Measurements from ENCODE around the gene CYSLTR2.

Gene CYSLTR2

GRCh38 chr13:48746821-48747220, 93.1 kb downstream of the CYSLTR2 start:
- no peak overlapping the region for H3K4me3 ChIP-seq (ENCODE audit: low read depth, low read length)
- no peak for TF ChIP-seq CTCF (IDR thresholded peaks at IDR 0.05; ENCODE audit: borderline replicate concordance, insufficient read depth, low read depth, low read length)

- no peak for TF ChIP-seq CTCF (IDR thresholded peaks at IDR 0.05; ENCODE audit: borderline replicate concordance, insufficient read depth, low read depth, low read length)
These were observed 95.0 kb downstream of the CYSLTR2 start for GRCh38 chr13:48748681-48749080.

GRCh38 chr13:48749144-48749543, 95.4 kb downstream of the CYSLTR2 start:
- H3K4me3 ChIP-seq (ENCODE audit: low read depth, low read length): no peak overlapping the region
- TF ChIP-seq CTCF (IDR thresholded peaks at IDR 0.05; ENCODE audit: borderline replicate concordance, insufficient read depth, low read depth, low read length): no peak

More at GRCh38 chr13:48748681-48749080, 95.0 kb downstream of the CYSLTR2 start:
- no peak overlapping the region for H3K4me3 ChIP-seq (ENCODE audit: low read depth, low read length)

- peak; percentile 63 for TF ChIP-seq CTCF (IDR thresholded peaks at IDR 0.05; ENCODE audit: borderline replicate concordance, insufficient read depth, low read depth, low read length)
- no peak overlapping the region for H3K4me3 ChIP-seq (ENCODE audit: low read depth, low read length)
These were observed 96.2 kb downstream of the CYSLTR2 start for GRCh38 chr13:48749699-48750473.

GRCh38 chr13:48750588-48751383, 97.1 kb downstream of the CYSLTR2 start:
- no peak overlapping the region for H3K4me3 ChIP-seq (ENCODE audit: low read depth, low read length)
- no peak for TF ChIP-seq CTCF (IDR thresholded peaks at IDR 0.05; ENCODE audit: borderline replicate concordance, insufficient read depth, low read depth, low read length)

GRCh38 chr13:48760626-48761025, 106.9 kb downstream of the CYSLTR2 start:
- no peak overlapping the region for H3K4me3 ChIP-seq (ENCODE audit: low read depth, low read length)
- TF ChIP-seq CTCF (IDR thresholded peaks at IDR 0.05; ENCODE audit: borderline replicate concordance, insufficient read depth, low read depth, low read length): no peak
